Sigmoid colon (tissue), 4 donors: ENCODE measurements around the gene GGACT.

Experiments used
- CTCF ChIP-seq, 4 experiments: fragments of 450-650 bp in 3 of 4; fragments of 200-600 bp in 1 of 4; IDR thresholded peaks; one replicate each; pipeline ENCODE4 v1.5.1; 2016 to 2019; ENCODE audit warnings: antibody characterized with exemption in 4 of 4, mild to moderate bottlenecking in 3 of 4, moderate library complexity in 2 of 4
- EP300 ChIP-seq, 4 donors: sonication (generic); formaldehyde crosslinking; IDR thresholded peaks; one replicate each; pipeline ENCODE4 v1.6.1; 2017; ENCODE audit warnings: antibody characterized with exemption in 4 of 4
- POLR2A ChIP-seq, 2 donors: fragments of 450-650 bp; IDR thresholded peaks; one replicate each; pipeline ENCODE4 v1.6.1; 2016; ENCODE audit warnings: antibody characterized with exemption in 2 of 2, mild to moderate bottlenecking in 2 of 2, moderate library complexity in 2 of 2
- POLR2AphosphoS5 ChIP-seq, 4 donors: sonication (generic); formaldehyde crosslinking; IDR thresholded peaks; one replicate each; pipeline ENCODE4 v1.6.1; 2017; ENCODE audit warnings: antibody characterized with exemption in 4 of 4

GRCh38 chr13:100495455-100495854 lies 93.1 kb downstream of the GGACT start:
- TF ChIP-seq CTCF (IDR thresholded peaks at IDR 0.05) (no peak), EP300 (IDR thresholded peaks at IDR 0.05) (no peak), POLR2A (IDR thresholded peaks at IDR 0.05) (no peak), POLR2AphosphoS5 (IDR thresholded peaks at IDR 0.05) (no peak)
